ENCODE measurements around the gene SRSF8. TPM values are rescaled to one million over a fixed set of nuclear protein-coding genes. Genes with fewer than 3 reads are reported as not detected.

Gene SRSF8
- total RNA-seq, 2 experiments from 2014 or later: 67.2 to 67.9 TPM

- Histone ChIP-seq H3K4me3 (ENCODE audit: low read length) (no peak overlapping the region), H3K27me3 (ENCODE audit: control insufficient read depth in 1 of 2, insufficient read depth in 2 of 2, low read length in 2 of 2) (peaks cover 14 to 16% of the 10 kb centered on the region in 2 experiments), H3K27ac (ENCODE audit: low read depth in 1 of 2, low read length in 2 of 2) (no peak overlapping the region), H3K9me3 (ENCODE audit: control insufficient read depth in 1 of 2, insufficient read depth in 1 of 2, low read length in 2 of 2) (peaks cover 0 to 5% of the 10 kb centered on the region in 2 experiments), H3K4me1 (ENCODE audit: insufficient read depth, low read length) (no peaks in the 10 kb centered on the region), H3K36me3 (ENCODE audit: insufficient read depth, low read length) (no peaks in the 10 kb centered on the region)
- ATAC-seq (ENCODE audit: poor library complexity): no peak
- ChIA-PET CTCF (interaction anchor here (1.9 kb wide), 1 partner anchor 12 kb away, joined by 8 read pairs; the partner anchor contains the start of gene SRSF8), POLR2A (no interaction called here)
- H3K4me1 Mint-ChIP-seq (ENCODE audit: low read depth): no peaks in the 10 kb centered on the region
- no peak overlapping the region for H3K4me3 Mint-ChIP-seq
- DNase-seq: no peak
- intact Hi-C loops (cut with DNase I, micrococcal nuclease): loop anchor here in 1 of 2 experiments (10.0 kb wide), 1 partner anchor 49 kb away; no protein-coding TSS in a partner anchor
- no peaks in the 10 kb centered on the region for H3K36me3 Mint-ChIP-seq (ENCODE audit: low read depth)
- H3K27me3 Mint-ChIP-seq: peaks cover 68% of the 10 kb centered on the region
- no peaks in the 10 kb centered on the region for H3K9me3 Mint-ChIP-seq
- no peak overlapping the region for H3K27ac Mint-ChIP-seq
- no peak for TF ChIP-seq CTCF (IDR thresholded peaks at IDR 0.05)
These were observed 11.3 kb upstream of the SRSF8 start for GRCh38 chr11:95055283-95055897.

- Mint-ChIP-seq H3K27ac (no peak overlapping the region), H3K4me3 (no peak overlapping the region), H3K36me3 (ENCODE audit: low read depth) (no peaks in the 10 kb centered on the region), H3K27me3 (peaks cover 60% of the 10 kb centered on the region), H3K4me1 (ENCODE audit: low read depth) (no peaks in the 10 kb centered on the region), H3K9me3 (no peaks in the 10 kb centered on the region)
- H3K4me1 ChIP-seq (ENCODE audit: insufficient read depth, low read length): no peaks in the 10 kb centered on the region
- no peak for ATAC-seq (ENCODE audit: poor library complexity)
- no peak overlapping the region for H3K27ac ChIP-seq (ENCODE audit: low read depth in 1 of 2, low read length in 2 of 2)
- ChIA-PET CTCF (interaction anchor here (1.4 to 1.5 kb wide), 2 partner anchors 9 to 14 kb away, joined by 3 to 6 read pairs; partner anchors contain the start of gene SRSF8), POLR2A (interaction anchor here (0.5 to 1.6 kb wide), 4 partner anchors 9 to 707 kb away, joined by 3 to 6 read pairs (median 4); partner anchors contain the start of gene SRSF8)
- no peak overlapping the region for H3K4me3 ChIP-seq (ENCODE audit: low read length)
- DNase-seq: no peak
- TF ChIP-seq CTCF (IDR thresholded peaks at IDR 0.05): no peak
- no peaks in the 10 kb centered on the region for H3K9me3 ChIP-seq (ENCODE audit: control insufficient read depth in 1 of 2, insufficient read depth in 1 of 2, low read length in 2 of 2)
- intact Hi-C loops (cut with DNase I, micrococcal nuclease): loop anchor here in 1 of 2 experiments (10.0 kb wide), 1 partner anchor 47 kb away; no protein-coding TSS in a partner anchor
- peaks cover 11 to 14% of the 10 kb centered on the region in 2 experiments for H3K27me3 ChIP-seq (ENCODE audit: control insufficient read depth in 1 of 2, insufficient read depth in 2 of 2, low read length in 2 of 2)
- H3K36me3 ChIP-seq (ENCODE audit: insufficient read depth, low read length): no peaks in the 10 kb centered on the region
These were observed 8.8 kb upstream of the SRSF8 start for GRCh38 chr11:95057959-95058358.

GRCh38 chr11:95058621-95059020, 8.1 kb upstream of the SRSF8 start:
- Mint-ChIP-seq H3K27me3 (peaks cover 54% of the 10 kb centered on the region), H3K4me1 (ENCODE audit: low read depth) (no peaks in the 10 kb centered on the region), H3K4me3 (no peak overlapping the region), H3K36me3 (ENCODE audit: low read depth) (no peaks in the 10 kb centered on the region), H3K27ac (no peak overlapping the region), H3K9me3 (no peaks in the 10 kb centered on the region)
- CTCF ChIA-PET: interaction anchor here (1.4 to 1.5 kb wide), 2 partner anchors 9 to 14 kb away, joined by 3 to 6 read pairs; partner anchors contain the start of gene SRSF8
- H3K4me3 ChIP-seq (ENCODE audit: low read length): no peak overlapping the region
- ATAC-seq (ENCODE audit: poor library complexity): no peak
- peaks cover 9 to 10% of the 10 kb centered on the region in 2 experiments for H3K27me3 ChIP-seq (ENCODE audit: control insufficient read depth in 1 of 2, insufficient read depth in 2 of 2, low read length in 2 of 2)
- no peak for DNase-seq
- H3K9me3 ChIP-seq (ENCODE audit: control insufficient read depth in 1 of 2, insufficient read depth in 1 of 2, low read length in 2 of 2): no peaks in the 10 kb centered on the region
- no peak for TF ChIP-seq CTCF (IDR thresholded peaks at IDR 0.05)
- POLR2A ChIA-PET: interaction anchor here (0.5 to 1.4 kb wide), 3 partner anchors 9 to 707 kb away, joined by 3 to 5 read pairs (median 4); partner anchors contain the start of gene SRSF8
- intact Hi-C loops (cut with DNase I, micrococcal nuclease): loop anchor here in 1 of 2 experiments (10.0 kb wide), 1 partner anchor 46 kb away; no protein-coding TSS in a partner anchor
- no peaks in the 10 kb centered on the region for H3K4me1 ChIP-seq (ENCODE audit: insufficient read depth, low read length)
- H3K36me3 ChIP-seq (ENCODE audit: insufficient read depth, low read length): no peaks in the 10 kb centered on the region
- no peak overlapping the region for H3K27ac ChIP-seq (ENCODE audit: low read depth in 1 of 2, low read length in 2 of 2)

Data from CD4-positive, alpha-beta T cell (primary cell).